K562 (cell line): ENCODE results near the gene PRR7. TPM values are rescaled to one million over a fixed set of nuclear protein-coding genes. Genes with fewer than 3 reads are reported as not detected.

ENCODE experiments used
- EP300 ChIP-seq: IDR thresholded peaks from 2 replicates; pipeline ENCODE4 v1.6.1; 2012; ENCODE audit warnings: low read length, improper control_type of control experiment
- HNRNPH1 ChIP-seq: fragments of 200-400 bp; formaldehyde crosslinking; optimal IDR thresholded peaks from 2 replicates; pipeline ENCODE3; 2017; ENCODE audit warnings: low read depth, mild to moderate bottlenecking, low read length, moderate library complexity
- ZNF24 ChIP-seq: fragments of 450-650 bp; IDR thresholded peaks from 2 replicates; pipeline ENCODE4 v1.6.1; 2016
- ZNF76 ChIP-seq: fragments of 250-450 bp; sonication (Bioruptor Pico); IDR thresholded peaks from 2 replicates; pipeline ENCODE4 v1.4.0; 2020; ENCODE audit warnings: mild to moderate bottlenecking, moderate library complexity, borderline replicate concordance
- polyA plus RNA-seq, 8 experiments: library from polyadenylated mRNA; depleted of rRNA in 4 of 8; stranded (reverse) in 5 of 8; unstranded in 3 of 8; fragments of >200 nt; fragmentation: Nextera tagmentation in 2 of 8; fragmentation: Illumina TruSeq in 1 of 8; extraction: Ambion mirVana in 2 of 8; extraction: Trizol in 1 of 8; gene quantifications; 2 replicates each; pipeline versions ENCODE4 v1.2.1 to v1.2.3, GENCODE V29; 2011 to 2014; ENCODE audit warnings: inconsistent platforms in 1 of 8, missing spikeins in 1 of 8
- total RNA-seq, 7 experiments: library from RNA; depleted of rRNA in 6 of 7; stranded (reverse); fragments of >200 nt in 6 of 7; fragmentation: Illumina TruSeq in 2 of 7; extraction: Trizol in 2 of 7; gene quantifications; 2 replicates each; pipeline versions ENCODE4 v1.2.1 to v1.2.3, GENCODE V29; 2011 to 2021; ENCODE audit warnings: low replicate concordance in 1 of 7
- TF ChIP-seq, protein P1 (sequence below), 2 experiments: fragments of 450-650 bp; formaldehyde crosslinking in 1 of 2; IDR thresholded peaks; 2 replicates each; pipeline versions ENCODE4 v1.4.0 to v1.6.1; 2014 to 2020; ENCODE audit warnings: mild to moderate bottlenecking in 2 of 2, borderline replicate concordance in 1 of 2, low read depth in 1 of 2
- TF ChIP-seq, protein P2 (sequence below): IDR thresholded peaks from 2 replicates; pipeline ENCODE4 v1.6.1; 2011; ENCODE audit warnings: borderline replicate concordance, low read depth, mild to moderate bottlenecking, moderate library complexity, low read length; ENCODE audit not compliant: insufficient read depth, poor library complexity, severe bottlenecking
- TF ChIP-seq, protein P3 (sequence below): sonication (generic); formaldehyde crosslinking; IDR thresholded peaks from 2 replicates; pipeline ENCODE4 v1.8.1; 2023; ENCODE audit warnings: mild to moderate bottlenecking, missing genetic modification reagents
- TF ChIP-seq, protein P4 (sequence below), 2 experiments: fragments of 250-450 bp in 1 of 2; fragments of 450-650 bp in 1 of 2; sonication (Bioruptor Pico) in 1 of 2; IDR thresholded peaks; 2 replicates each; pipeline versions ENCODE4 v1.6.1 to v1.8.0; 2016 to 2021; ENCODE audit warnings: mild to moderate bottlenecking in 2 of 2, moderate library complexity in 2 of 2, missing compliant biosample characterization in 1 of 2, missing genetic modification characterization in 1 of 2

The PRR7 gene
- total and polyA plus RNA-seq, 9 of the 15 experiments (the other 6 are each of a cell fraction or from before 2014, with no cell fraction given): 0.80 to 11.3 (median 10.4) TPM; not detected in 4

DNA sequence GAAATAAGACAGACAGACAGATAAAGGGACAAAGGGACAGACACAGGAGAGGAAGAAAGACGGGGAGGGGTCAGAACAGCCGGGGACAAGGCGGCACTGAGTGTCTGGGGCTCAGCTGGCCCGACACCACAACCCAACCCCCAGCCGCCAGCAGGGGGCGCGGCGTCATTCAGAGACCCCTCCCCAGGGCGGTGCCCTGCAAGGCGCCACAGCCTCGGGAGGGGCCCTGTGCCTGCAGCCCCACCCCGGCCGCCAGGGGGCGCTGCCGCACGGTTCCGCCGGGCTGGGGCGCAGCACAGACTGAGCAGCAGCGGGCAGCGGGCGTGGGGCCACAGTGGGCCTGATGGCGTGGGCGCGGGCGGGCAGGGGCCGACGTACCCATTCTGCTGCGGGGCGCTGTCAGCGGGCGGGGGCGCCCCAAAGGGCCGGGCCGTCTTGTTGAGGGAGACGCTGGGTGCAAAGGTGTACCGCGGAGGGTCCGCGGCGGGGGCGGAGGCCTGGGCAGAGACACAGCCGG, 44.9 kb downstream of the PRR7 start (continued):
- TF ChIP-seq, protein P1, sequence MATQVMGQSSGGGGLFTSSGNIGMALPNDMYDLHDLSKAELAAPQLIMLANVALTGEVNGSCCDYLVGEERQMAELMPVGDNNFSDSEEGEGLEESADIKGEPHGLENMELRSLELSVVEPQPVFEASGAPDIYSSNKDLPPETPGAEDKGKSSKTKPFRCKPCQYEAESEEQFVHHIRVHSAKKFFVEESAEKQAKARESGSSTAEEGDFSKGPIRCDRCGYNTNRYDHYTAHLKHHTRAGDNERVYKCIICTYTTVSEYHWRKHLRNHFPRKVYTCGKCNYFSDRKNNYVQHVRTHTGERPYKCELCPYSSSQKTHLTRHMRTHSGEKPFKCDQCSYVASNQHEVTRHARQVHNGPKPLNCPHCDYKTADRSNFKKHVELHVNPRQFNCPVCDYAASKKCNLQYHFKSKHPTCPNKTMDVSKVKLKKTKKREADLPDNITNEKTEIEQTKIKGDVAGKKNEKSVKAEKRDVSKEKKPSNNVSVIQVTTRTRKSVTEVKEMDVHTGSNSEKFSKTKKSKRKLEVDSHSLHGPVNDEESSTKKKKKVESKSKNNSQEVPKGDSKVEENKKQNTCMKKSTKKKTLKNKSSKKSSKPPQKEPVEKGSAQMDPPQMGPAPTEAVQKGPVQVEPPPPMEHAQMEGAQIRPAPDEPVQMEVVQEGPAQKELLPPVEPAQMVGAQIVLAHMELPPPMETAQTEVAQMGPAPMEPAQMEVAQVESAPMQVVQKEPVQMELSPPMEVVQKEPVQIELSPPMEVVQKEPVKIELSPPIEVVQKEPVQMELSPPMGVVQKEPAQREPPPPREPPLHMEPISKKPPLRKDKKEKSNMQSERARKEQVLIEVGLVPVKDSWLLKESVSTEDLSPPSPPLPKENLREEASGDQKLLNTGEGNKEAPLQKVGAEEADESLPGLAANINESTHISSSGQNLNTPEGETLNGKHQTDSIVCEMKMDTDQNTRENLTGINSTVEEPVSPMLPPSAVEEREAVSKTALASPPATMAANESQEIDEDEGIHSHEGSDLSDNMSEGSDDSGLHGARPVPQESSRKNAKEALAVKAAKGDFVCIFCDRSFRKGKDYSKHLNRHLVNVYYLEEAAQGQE (IDR thresholded peaks at IDR 0.05; ENCODE audit: borderline replicate concordance): peak; percentile 88
- TF ChIP-seq, protein P1 (CRISPR knock-in tag; IDR thresholded peaks at IDR 0.05; ENCODE audit: low read depth): no peak
- TF ChIP-seq ZNF76 (CRISPR knock-in tag): 0 out of 2 replicates have a peak, but pooled peaks have one; percentile 26
- TF ChIP-seq, protein P2, sequence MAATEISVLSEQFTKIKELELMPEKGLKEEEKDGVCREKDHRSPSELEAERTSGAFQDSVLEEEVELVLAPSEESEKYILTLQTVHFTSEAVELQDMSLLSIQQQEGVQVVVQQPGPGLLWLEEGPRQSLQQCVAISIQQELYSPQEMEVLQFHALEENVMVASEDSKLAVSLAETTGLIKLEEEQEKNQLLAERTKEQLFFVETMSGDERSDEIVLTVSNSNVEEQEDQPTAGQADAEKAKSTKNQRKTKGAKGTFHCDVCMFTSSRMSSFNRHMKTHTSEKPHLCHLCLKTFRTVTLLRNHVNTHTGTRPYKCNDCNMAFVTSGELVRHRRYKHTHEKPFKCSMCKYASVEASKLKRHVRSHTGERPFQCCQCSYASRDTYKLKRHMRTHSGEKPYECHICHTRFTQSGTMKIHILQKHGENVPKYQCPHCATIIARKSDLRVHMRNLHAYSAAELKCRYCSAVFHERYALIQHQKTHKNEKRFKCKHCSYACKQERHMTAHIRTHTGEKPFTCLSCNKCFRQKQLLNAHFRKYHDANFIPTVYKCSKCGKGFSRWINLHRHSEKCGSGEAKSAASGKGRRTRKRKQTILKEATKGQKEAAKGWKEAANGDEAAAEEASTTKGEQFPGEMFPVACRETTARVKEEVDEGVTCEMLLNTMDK: peak; percentile 99
- TF ChIP-seq, protein P3, sequence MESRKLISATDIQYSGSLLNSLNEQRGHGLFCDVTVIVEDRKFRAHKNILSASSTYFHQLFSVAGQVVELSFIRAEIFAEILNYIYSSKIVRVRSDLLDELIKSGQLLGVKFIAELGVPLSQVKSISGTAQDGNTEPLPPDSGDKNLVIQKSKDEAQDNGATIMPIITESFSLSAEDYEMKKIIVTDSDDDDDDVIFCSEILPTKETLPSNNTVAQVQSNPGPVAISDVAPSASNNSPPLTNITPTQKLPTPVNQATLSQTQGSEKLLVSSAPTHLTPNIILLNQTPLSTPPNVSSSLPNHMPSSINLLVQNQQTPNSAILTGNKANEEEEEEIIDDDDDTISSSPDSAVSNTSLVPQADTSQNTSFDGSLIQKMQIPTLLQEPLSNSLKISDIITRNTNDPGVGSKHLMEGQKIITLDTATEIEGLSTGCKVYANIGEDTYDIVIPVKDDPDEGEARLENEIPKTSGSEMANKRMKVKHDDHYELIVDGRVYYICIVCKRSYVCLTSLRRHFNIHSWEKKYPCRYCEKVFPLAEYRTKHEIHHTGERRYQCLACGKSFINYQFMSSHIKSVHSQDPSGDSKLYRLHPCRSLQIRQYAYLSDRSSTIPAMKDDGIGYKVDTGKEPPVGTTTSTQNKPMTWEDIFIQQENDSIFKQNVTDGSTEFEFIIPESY (CRISPR knock-in tag): peak; percentile 91
- 0 out of 2 replicates have a peak, but pooled peaks have one; percentile 10 for TF ChIP-seq EP300
- TF ChIP-seq, protein P4, sequence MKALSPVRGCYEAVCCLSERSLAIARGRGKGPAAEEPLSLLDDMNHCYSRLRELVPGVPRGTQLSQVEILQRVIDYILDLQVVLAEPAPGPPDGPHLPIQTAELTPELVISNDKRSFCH (CRISPR knock-in tag; IDR thresholded peaks at IDR 0.05): no peak
- TF ChIP-seq, protein P4 (tag; IDR thresholded peaks at IDR 0.05): peak; percentile 60; the same call in 1 of the 2 replicates
- 0 out of 2 replicates have a peak, but pooled peaks have one; percentile 32 for TF ChIP-seq ZNF24
- TF ChIP-seq HNRNPH1: no peak
